ENCODE data around the gene ACTL6B.

The ACTL6B gene

DNA sequence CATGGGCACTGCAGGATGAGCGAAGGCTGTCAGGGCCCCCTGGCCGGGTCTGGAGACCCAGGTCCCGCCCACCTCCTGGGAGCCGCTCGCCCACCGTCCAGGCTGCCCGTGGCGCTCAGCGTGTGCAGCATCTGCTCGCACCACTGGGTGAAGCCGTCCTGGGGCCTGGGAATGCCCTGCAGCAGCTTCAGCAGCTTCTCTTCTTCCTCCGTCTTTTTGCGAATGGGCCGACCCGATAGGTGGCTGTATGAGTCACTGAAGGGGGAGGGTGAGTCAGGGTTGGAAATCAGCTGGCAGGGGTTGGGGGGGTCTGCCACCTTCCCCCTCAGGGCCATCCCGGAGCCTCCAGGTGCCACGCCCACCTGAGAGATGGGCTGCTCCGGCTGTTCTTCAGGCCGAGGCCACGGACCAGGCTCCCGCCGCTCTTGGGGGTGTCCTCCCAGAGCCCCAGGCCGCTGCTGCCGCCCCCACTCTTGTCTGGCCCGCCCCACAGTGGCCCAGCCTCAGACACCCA lies 26.0 kb upstream of the ACTL6B start:
- no peak overlapping the region for H3K9ac ChIP-seq (ENCODE audit: low read length)
- no peaks in the 10 kb centered on the region for H3K9me3 ChIP-seq (ENCODE audit: insufficient read depth, low read depth, low read length)
- no peak overlapping the region for H3K23ac ChIP-seq (ENCODE audit: low read length)
- no peak overlapping the region for H4K91ac ChIP-seq (ENCODE audit: low read depth, low read length)
- no peak overlapping the region for H2BK12ac ChIP-seq (ENCODE audit: low read length)
- no peak overlapping the region for H3K14ac ChIP-seq (ENCODE audit: low read length)
- H2AK5ac ChIP-seq (ENCODE audit: low read length): no peak overlapping the region
- H4K12ac ChIP-seq (ENCODE audit: low read depth, low read length): no peak overlapping the region
- no peak overlapping the region for H3K4ac ChIP-seq (ENCODE audit: low read depth, low read length)
- no peak overlapping the region for H4K8ac ChIP-seq (ENCODE audit: low read depth, low read length)
- no peaks in the 10 kb centered on the region for H3K4me1 ChIP-seq (ENCODE audit: control insufficient read depth in 1 of 2, insufficient read depth in 2 of 2, low read length in 2 of 2)
- no peak overlapping the region for H2AFZ ChIP-seq (ENCODE audit: insufficient read depth, low read length, poor library complexity)
- no peaks in the 10 kb centered on the region for H3K79me1 ChIP-seq (ENCODE audit: low read length)
- no peak overlapping the region for H3K4me3 ChIP-seq (ENCODE audit: low read depth, low read length)
- no peak overlapping the region for H2BK120ac ChIP-seq (ENCODE audit: insufficient read depth, low read length, poor library complexity)
- no peak overlapping the region for H3K27ac ChIP-seq (ENCODE audit: low read depth, low read length)
- H3K4me2 ChIP-seq (ENCODE audit: low read length): no peak overlapping the region
- H2BK5ac ChIP-seq (ENCODE audit: low read depth, low read length, poor library complexity): no peak overlapping the region
- no peak overlapping the region for H3K18ac ChIP-seq (ENCODE audit: low read length)
- peaks cover 95 to 96% of the 10 kb centered on the region in 2 experiments for H3K36me3 ChIP-seq (ENCODE audit: control insufficient read depth in 1 of 2, insufficient read depth in 2 of 2, low read length in 2 of 2)
- no peaks in the 10 kb centered on the region for H3K79me2 ChIP-seq (ENCODE audit: control insufficient read depth, insufficient read depth, low read length, poor library complexity)
- peak in 1 of 2 donors; percentile 47 for DNase-seq
- no CpG with 5 or more reads among the region's 25 CpGs for WGBS (ENCODE audit: extremely low coverage, insufficient coverage, insufficient read length)
- H3K27me3 ChIP-seq (ENCODE audit: insufficient read depth, low read length): no peaks in the 10 kb centered on the region

DNA sequence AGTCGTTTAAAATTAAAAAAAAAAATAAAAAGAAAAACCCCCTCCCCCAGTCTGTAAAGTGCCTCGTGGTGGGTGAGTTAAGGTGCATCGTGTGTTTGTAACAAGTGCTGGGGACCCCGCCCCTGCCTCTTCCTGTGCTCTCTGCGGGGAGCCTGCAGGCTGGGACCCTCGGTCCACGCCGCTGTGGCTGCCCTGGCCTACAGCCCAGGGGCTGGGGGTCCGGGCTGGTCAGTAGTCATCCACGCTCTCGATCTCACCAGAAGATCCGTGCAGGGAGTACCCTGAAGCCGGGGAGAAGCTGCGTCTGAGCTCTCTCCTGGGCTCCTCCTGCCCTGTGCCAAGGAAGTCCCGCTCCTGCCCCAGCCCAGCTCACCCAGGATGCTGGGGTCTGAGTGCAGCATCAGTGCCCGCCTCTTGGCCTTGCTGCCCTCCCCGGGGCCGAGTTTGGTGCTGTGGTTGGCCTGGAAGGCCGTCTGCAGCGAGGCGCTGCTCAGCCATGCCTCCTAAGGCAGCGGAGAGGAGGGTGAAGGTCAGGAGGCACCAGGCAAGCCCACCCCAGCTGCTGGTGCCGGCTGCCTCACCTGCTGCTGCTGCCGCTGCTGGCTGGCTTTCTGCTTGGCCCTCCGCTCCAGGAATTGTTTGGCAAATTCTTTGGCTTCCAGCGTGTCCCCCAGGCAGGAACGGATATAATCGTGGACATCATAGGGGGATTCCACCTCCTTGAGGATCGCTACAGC lies 25.4 kb upstream of the ACTL6B start:
- Histone ChIP-seq H4K91ac (ENCODE audit: low read depth, low read length) (no peak overlapping the region), H3K4me1 (ENCODE audit: control insufficient read depth in 1 of 2, insufficient read depth in 2 of 2, low read length in 2 of 2) (no peaks in the 10 kb centered on the region), H3K9me3 (ENCODE audit: insufficient read depth, low read depth, low read length) (no peaks in the 10 kb centered on the region), H3K4me2 (ENCODE audit: low read length) (no peak overlapping the region), H3K14ac (ENCODE audit: low read length) (no peak overlapping the region), H4K8ac (ENCODE audit: low read depth, low read length) (no peak overlapping the region), H3K79me1 (ENCODE audit: low read length) (no peaks in the 10 kb centered on the region), H3K9ac (ENCODE audit: low read length) (no peak overlapping the region), H2BK120ac (ENCODE audit: insufficient read depth, low read length, poor library complexity) (no peak overlapping the region), H2AK5ac (ENCODE audit: low read length) (no peak overlapping the region), H3K18ac (ENCODE audit: low read length) (no peak overlapping the region), H3K23ac (ENCODE audit: low read length) (no peak overlapping the region), H3K27me3 (ENCODE audit: insufficient read depth, low read length) (no peaks in the 10 kb centered on the region), H2BK12ac (ENCODE audit: low read length) (no peak overlapping the region), H3K27ac (ENCODE audit: low read depth, low read length) (no peak overlapping the region), H2AFZ (ENCODE audit: insufficient read depth, low read length, poor library complexity) (no peak overlapping the region), H3K79me2 (ENCODE audit: control insufficient read depth, insufficient read depth, low read length, poor library complexity) (no peaks in the 10 kb centered on the region), H2BK5ac (ENCODE audit: low read depth, low read length, poor library complexity) (no peak overlapping the region), H3K4me3 (ENCODE audit: low read depth, low read length) (no peak overlapping the region), H3K4ac (ENCODE audit: low read depth, low read length) (no peak overlapping the region), H4K12ac (ENCODE audit: low read depth, low read length) (no peak overlapping the region), H3K36me3 (ENCODE audit: control insufficient read depth in 1 of 2, insufficient read depth in 2 of 2, low read length in 2 of 2) (peaks cover 95 to 96% of the 10 kb centered on the region in 2 experiments)
- DNase-seq: no peak
- WGBS (ENCODE audit: extremely low coverage, insufficient coverage, insufficient read length): no CpG with 5 or more reads among the region's 29 CpGs

DNA sequence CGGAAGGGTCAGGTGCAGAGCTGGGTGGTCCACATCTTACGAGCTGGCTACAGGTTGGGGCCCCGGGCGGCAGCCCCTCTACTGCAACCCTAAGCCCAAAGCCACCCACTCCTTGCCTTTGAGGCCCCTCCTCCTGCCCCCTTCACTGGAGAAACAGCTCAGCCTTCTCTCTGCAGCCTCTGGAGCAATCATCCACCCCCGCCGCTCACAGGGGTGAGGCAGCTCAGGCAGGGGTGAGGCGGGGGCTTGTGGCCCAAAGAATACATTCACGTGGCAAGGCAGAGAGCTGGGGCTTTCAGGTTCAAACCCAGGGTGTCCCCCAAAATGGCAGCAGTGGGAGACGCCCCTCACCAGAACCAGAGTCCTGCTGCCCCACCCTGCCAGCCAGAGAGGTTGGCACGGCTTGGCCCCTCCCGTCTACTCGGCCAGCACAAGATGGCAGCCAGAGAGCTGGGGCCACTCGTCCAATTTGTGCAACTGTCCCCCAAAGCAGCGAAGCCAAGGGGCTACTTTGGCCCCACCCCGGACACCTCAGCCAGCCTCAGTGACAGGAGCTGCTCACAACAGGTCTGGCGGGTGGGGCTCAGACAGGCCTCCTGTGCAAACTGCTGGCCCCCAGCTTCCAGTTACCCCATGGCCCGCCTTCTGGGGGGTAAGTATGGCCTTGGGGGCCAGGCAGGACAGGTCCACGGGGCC lies 24.5 kb upstream of the ACTL6B start:
- no peaks in the 10 kb centered on the region for H3K27me3 ChIP-seq (ENCODE audit: insufficient read depth, low read length)
- no peak overlapping the region for H4K12ac ChIP-seq (ENCODE audit: low read depth, low read length)
- no peak overlapping the region for H2AK5ac ChIP-seq (ENCODE audit: low read length)
- no peak overlapping the region for H3K18ac ChIP-seq (ENCODE audit: low read length)
- H3K4me2 ChIP-seq (ENCODE audit: low read length): no peak overlapping the region
- H2AFZ ChIP-seq (ENCODE audit: insufficient read depth, low read length, poor library complexity): no peak overlapping the region
- no peak for DNase-seq
- H3K4ac ChIP-seq (ENCODE audit: low read depth, low read length): no peak overlapping the region
- H3K23ac ChIP-seq (ENCODE audit: low read length): no peak overlapping the region
- no peak overlapping the region for H3K14ac ChIP-seq (ENCODE audit: low read length)
- H3K9me3 ChIP-seq (ENCODE audit: insufficient read depth, low read depth, low read length): no peaks in the 10 kb centered on the region
- no peak overlapping the region for H4K8ac ChIP-seq (ENCODE audit: low read depth, low read length)
- no peak overlapping the region for H2BK5ac ChIP-seq (ENCODE audit: low read depth, low read length, poor library complexity)
- H3K79me1 ChIP-seq (ENCODE audit: low read length): no peaks in the 10 kb centered on the region
- no peak overlapping the region for H3K9ac ChIP-seq (ENCODE audit: low read length)
- no peak overlapping the region for H2BK12ac ChIP-seq (ENCODE audit: low read length)
- no peak overlapping the region for H2BK120ac ChIP-seq (ENCODE audit: insufficient read depth, low read length, poor library complexity)
- WGBS (ENCODE audit: extremely low coverage, insufficient coverage, insufficient read length): no CpG with 5 or more reads among the region's 18 CpGs
- no peaks in the 10 kb centered on the region for H3K79me2 ChIP-seq (ENCODE audit: control insufficient read depth, insufficient read depth, low read length, poor library complexity)
- no peak overlapping the region for H3K4me3 ChIP-seq (ENCODE audit: low read depth, low read length)
- peaks cover 90 to 91% of the 10 kb centered on the region in 2 experiments for H3K36me3 ChIP-seq (ENCODE audit: control insufficient read depth in 1 of 2, insufficient read depth in 2 of 2, low read length in 2 of 2)
- no peak overlapping the region for H4K91ac ChIP-seq (ENCODE audit: low read depth, low read length)
- H3K4me1 ChIP-seq (ENCODE audit: control insufficient read depth in 1 of 2, insufficient read depth in 2 of 2, low read length in 2 of 2): peaks cover 0 to 2% of the 10 kb centered on the region in 2 experiments
- no peak overlapping the region for H3K27ac ChIP-seq (ENCODE audit: low read depth, low read length)

DNA sequence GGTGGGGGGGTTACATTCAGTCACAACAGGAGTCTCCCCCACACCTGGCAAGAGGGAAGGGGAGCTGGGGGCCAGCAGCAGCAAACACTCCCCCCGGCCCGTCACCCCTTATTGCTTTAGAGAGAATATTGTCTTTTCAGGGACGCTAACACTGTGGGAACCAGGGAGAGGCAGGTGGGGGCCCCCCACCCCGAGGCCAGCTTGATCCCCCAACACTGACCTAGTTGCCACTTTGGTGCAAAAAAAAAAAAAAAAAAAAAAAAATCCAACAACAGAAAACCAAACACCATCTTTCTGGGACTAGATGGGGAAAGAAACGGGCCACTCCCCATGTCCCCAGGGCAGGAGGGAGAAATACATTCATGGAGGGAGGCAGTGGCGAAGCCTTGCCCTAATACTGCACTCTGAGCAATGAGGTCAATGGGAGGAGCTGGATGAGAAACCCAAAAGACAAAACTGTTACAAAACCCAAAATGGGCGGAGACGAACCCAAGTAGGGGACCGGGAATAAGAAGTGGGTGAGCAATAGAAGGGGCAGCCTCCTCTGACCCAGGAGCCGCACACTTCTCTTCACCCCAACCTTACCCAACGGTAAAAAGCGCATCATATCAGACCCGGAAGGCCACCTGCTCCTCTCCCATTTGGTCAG lies 23.8 kb upstream of the ACTL6B start:
- Histone ChIP-seq H3K14ac (ENCODE audit: low read length) (no peak overlapping the region), H3K79me1 (ENCODE audit: low read length) (peaks cover 2% of the 10 kb centered on the region), H4K91ac (ENCODE audit: low read depth, low read length) (no peak overlapping the region), H3K79me2 (ENCODE audit: control insufficient read depth, insufficient read depth, low read length, poor library complexity) (peaks cover 4% of the 10 kb centered on the region), H3K9me3 (ENCODE audit: insufficient read depth, low read depth, low read length) (no peaks in the 10 kb centered on the region), H2AFZ (ENCODE audit: insufficient read depth, low read length, poor library complexity) (no peak overlapping the region), H3K18ac (ENCODE audit: low read length) (no peak overlapping the region), H3K4ac (ENCODE audit: low read depth, low read length) (no peak overlapping the region), H2AK5ac (ENCODE audit: low read length) (no peak overlapping the region), H3K4me3 (ENCODE audit: low read depth, low read length) (no peak overlapping the region), H3K4me1 (ENCODE audit: control insufficient read depth in 1 of 2, insufficient read depth in 2 of 2, low read length in 2 of 2) (peaks cover 0 to 4% of the 10 kb centered on the region in 2 experiments), H3K36me3 (ENCODE audit: control insufficient read depth in 1 of 2, insufficient read depth in 2 of 2, low read length in 2 of 2) (peaks cover 83 to 84% of the 10 kb centered on the region in 2 experiments), H3K9ac (ENCODE audit: low read length) (no peak overlapping the region), H3K27me3 (ENCODE audit: insufficient read depth, low read length) (no peaks in the 10 kb centered on the region), H2BK12ac (ENCODE audit: low read length) (no peak overlapping the region), H2BK120ac (ENCODE audit: insufficient read depth, low read length, poor library complexity) (no peak overlapping the region), H4K12ac (ENCODE audit: low read depth, low read length) (no peak overlapping the region), H2BK5ac (ENCODE audit: low read depth, low read length, poor library complexity) (no peak overlapping the region), H3K23ac (ENCODE audit: low read length) (no peak overlapping the region), H3K27ac (ENCODE audit: low read depth, low read length) (no peak overlapping the region), H3K4me2 (ENCODE audit: low read length) (no peak overlapping the region), H4K8ac (ENCODE audit: low read depth, low read length) (no peak overlapping the region)
- WGBS (ENCODE audit: extremely low coverage, insufficient coverage, insufficient read length): no CpG with 5 or more reads among the region's 13 CpGs
- peak; percentile 47 to 56 for DNase-seq
